A549 (cell line): ENCODE results near the gene ANTXR2. TPM values are rescaled to one million over a fixed set of nuclear protein-coding genes. Genes with fewer than 3 reads are reported as not detected.

Source experiments
- ATAC-seq, 2 experiments: fragments of 200-7000 bp in 1 of 2; fragments of >200 bp in 1 of 2; cut with Nextera tagmentation in 1 of 2; cut with Tn5 transposase in 1 of 2; 3 replicates each; pipeline versions ENCODE4 v1.8.0 to v1.9.1; 2018 to 2020; ENCODE audit warnings: mild to moderate bottlenecking in 1 of 2, moderate library complexity in 1 of 2
- CTCF ChIA-PET: fragments of 300-600 bp; sonication (Branson Sonifier 250); formaldehyde crosslinking; extraction: SDS; loops from one replicate; lab custom pipeline; 2021; ENCODE audit warnings: antibody characterized with exemption, inconsistent platforms; lab: Yijun Ruan, JAX
- POLR2A ChIA-PET: fragments of 350-600 bp; formaldehyde crosslinking; extraction: SDS; loops from one replicate; lab custom pipeline; 2021; ENCODE audit warnings: antibody characterized with exemption, inconsistent platforms; lab: Yijun Ruan, JAX
- DNase-seq, 2 experiments: peaks; one replicate each; pipeline versions ENCODE4 v3.0.0 to v3.0.0-alpha.2; 2011 to 2016; ENCODE audit warnings: low read depth in 1 of 2, low spot score in 1 of 2
- FAIRE-seq: peaks from 2 replicates; lab custom pipeline; 2011; peaks lifted over from hg19 to GRCh38; lab: Jason Lieb, UNC
- H3K27ac ChIP-seq, 2 experiments: fragments of >200 bp; sonication (Bioruptor Twin); formaldehyde crosslinking; 3 replicates each; pipeline ENCODE4 v1.5.1; 2016 to 2017
- H3K4me1 ChIP-seq: fragments of >200 bp; sonication (Bioruptor Twin); formaldehyde crosslinking; 3 replicates; pipeline ENCODE4 v1.6.1; 2016
- H3K4me2 ChIP-seq: fragments of >200 bp; sonication (Bioruptor Twin); formaldehyde crosslinking; 3 replicates; pipeline ENCODE4 v1.6.1; 2016
- H3K4me3 ChIP-seq: fragments of >200 bp; sonication (Bioruptor Twin); formaldehyde crosslinking; 3 replicates; pipeline ENCODE4 v1.5.1; 2016
- H3K9me3 ChIP-seq: fragments of >200 bp; sonication (Bioruptor Twin); formaldehyde crosslinking; 3 replicates; pipeline ENCODE4 v1.6.1; 2016
- BHLHE40 ChIP-seq: IDR thresholded peaks from 2 replicates; pipeline ENCODE4 v1.6.1; 2012; ENCODE audit warnings: low read depth, low read length, inconsistent platforms
- CBX2 ChIP-seq: fragments of 200-600 bp; sonication (generic); IDR thresholded peaks from 2 replicates; pipeline ENCODE4 v1.6.1; 2016; ENCODE audit warnings: low read depth, mild to moderate bottlenecking, borderline replicate concordance
- CEBPB ChIP-seq, 2 experiments: fragments of >200 bp in 1 of 2; sonication (Bioruptor Twin) in 1 of 2; formaldehyde crosslinking in 1 of 2; IDR thresholded peaks; 2 replicates each; pipeline ENCODE4 v1.6.1; 2012 to 2016
- EHF ChIP-seq: fragments of 250-450 bp; sonication (Bioruptor Pico); IDR thresholded peaks from 2 replicates; pipeline ENCODE4 v1.5.0; 2020; ENCODE audit warnings: mild to moderate bottlenecking
- ELK1 ChIP-seq: fragments of 150-350 bp; IDR thresholded peaks from 2 replicates; pipeline ENCODE4 v1.6.1; 2014; ENCODE audit warnings: low read depth, mild to moderate bottlenecking, low read length
- FOXS1 ChIP-seq: fragments of 250-450 bp; sonication (Bioruptor Pico); IDR thresholded peaks from 2 replicates; pipeline ENCODE4 v1.5.0; 2020; ENCODE audit warnings: mild to moderate bottlenecking, moderate library complexity
- HOXA7 ChIP-seq: fragments of 250-450 bp; sonication (Bioruptor Pico); IDR thresholded peaks from 2 replicates; pipeline ENCODE4 v1.5.0; 2020; ENCODE audit warnings: mild to moderate bottlenecking, moderate library complexity
- HOXB13 ChIP-seq: fragments of 250-450 bp; sonication (Bioruptor Pico); IDR thresholded peaks from 2 replicates; pipeline ENCODE4 v1.5.0; 2020; ENCODE audit warnings: low read depth, mild to moderate bottlenecking, moderate library complexity
- KDM5A ChIP-seq: fragments of 200-600 bp; sonication (generic); IDR thresholded peaks from 2 replicates; pipeline ENCODE4 v1.6.1; 2016; ENCODE audit warnings: antibody characterized with exemption, mild to moderate bottlenecking
- MAFK ChIP-seq: fragments of 450-650 bp; IDR thresholded peaks from 2 replicates; pipeline ENCODE4 v1.6.1; 2014; ENCODE audit not compliant: partially characterized antibody
- POLR2A ChIP-seq: IDR thresholded peaks from 2 replicates; pipeline ENCODE4 v1.6.1; 2012; ENCODE audit warnings: mild to moderate bottlenecking, low read length
- POLR2AphosphoS2 ChIP-seq: conservative IDR thresholded peaks from 2 replicates; pipeline ENCODE4 v1.6.1; 2012; ENCODE audit warnings: low read length, improper control_type of control experiment, inconsistent platforms
- RCOR1 ChIP-seq: fragments of 150-350 bp; IDR thresholded peaks from 2 replicates; pipeline ENCODE4 v1.6.1; 2014; ENCODE audit warnings: antibody characterized with exemption, low read length, low read depth
- SMC3 ChIP-seq: fragments of >200 bp; sonication (Bioruptor Twin); formaldehyde crosslinking; IDR thresholded peaks from 3 replicates; pipeline ENCODE4 v1.6.1; 2018; ENCODE audit warnings: inconsistent platforms
- SREBF2 ChIP-seq: fragments of 450-650 bp; IDR thresholded peaks from 2 replicates; pipeline ENCODE4 v1.6.1; 2014; ENCODE audit warnings: mild to moderate bottlenecking, moderate library complexity
- TFCP2L1 ChIP-seq: fragments of 250-450 bp; sonication (Bioruptor Pico); IDR thresholded peaks from 2 replicates; pipeline ENCODE4 v1.5.0; 2021; ENCODE audit warnings: mild to moderate bottlenecking
- ZC3H11A ChIP-seq: fragments of 450-650 bp; IDR thresholded peaks from 2 replicates; pipeline ENCODE4 v1.6.1; 2014; ENCODE audit warnings: antibody characterized with exemption, mild to moderate bottlenecking
- ZFP36 ChIP-seq: fragments of 450-650 bp; IDR thresholded peaks from 2 replicates; pipeline ENCODE4 v1.6.1; 2014; ENCODE audit warnings: borderline replicate concordance; ENCODE audit not compliant: partially characterized antibody
- ZNF302 ChIP-seq: fragments of 250-450 bp; sonication (Bioruptor Pico); IDR thresholded peaks from 2 replicates; pipeline ENCODE4 v1.9.0; 2021; ENCODE audit warnings: inconsistent platforms, mild to moderate bottlenecking, moderate library complexity
- WGBS: methylation state at CpG from one replicate; pipeline ENCODE4 v1.1.6; 2017; ENCODE audit errors: missing lambda C conversion rate; 5-methylcytosine and 5-hydroxymethylcytosine counted together
- polyA plus RNA-seq, 4 experiments: library from polyadenylated mRNA; depleted of rRNA in 3 of 4; stranded (reverse); fragments of >200 nt; fragmentation: RNase III in 1 of 4; extraction: RNeasy Plus Mini Kit Qiagen cat#74134 plus additional on column Dnase treatment in 1 of 4; gene quantifications; 2 replicates in 3 of 4; 3 replicates in 1 of 4; pipeline ENCODE4 v1.2.3, GENCODE V29; 2011 to 2017
- TF ChIP-seq, protein P1 (sequence below): IDR thresholded peaks from 2 replicates; pipeline ENCODE4 v1.6.1; 2012
- TF ChIP-seq, protein P2 (sequence below): fragments of 200-600 bp; sonication (generic); IDR thresholded peaks from 2 replicates; pipeline ENCODE4 v1.6.1; 2016; ENCODE audit warnings: antibody characterized with exemption, mild to moderate bottlenecking, moderate library complexity
- TF ChIP-seq, protein P3 (sequence below): fragments of >200 bp; sonication (Bioruptor Twin); formaldehyde crosslinking; IDR thresholded peaks from 3 replicates; pipeline ENCODE4 v1.6.1; 2016

The ANTXR2 gene
- polyA plus RNA-seq, 2 of the 4 experiments (the other 2 are of a cell fraction): 2.3 to 3.0 TPM

DNA sequence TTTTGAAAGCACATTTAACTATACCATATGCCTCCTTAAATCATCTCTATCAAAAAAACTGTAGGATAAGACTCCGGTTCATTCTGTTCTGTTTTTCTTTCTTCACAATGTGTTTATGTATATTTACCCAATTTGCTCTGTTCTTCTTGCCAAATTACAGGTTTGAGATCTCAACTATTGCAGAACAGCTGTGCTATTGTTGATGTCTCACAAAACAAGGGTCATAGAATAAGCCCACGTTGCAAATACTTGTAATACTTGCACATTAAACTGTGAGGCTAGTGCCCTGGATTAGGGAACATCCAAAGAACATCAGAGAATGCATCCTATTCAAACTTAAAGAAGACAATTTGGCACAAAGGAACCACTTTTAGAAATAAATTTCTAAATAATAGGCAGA is 45.4 kb downstream of the ANTXR2 start (continued):
- no peak for TF ChIP-seq HOXA7 (CRISPR knock-in tag)

GRCh38 chr4:80026100-80026499 is 46.9 kb downstream of the ANTXR2 start:
- WGBS: 64% methylated on average over 4 of the region's 4 CpGs
- no peak for FAIRE-seq
- TF ChIP-seq HOXB13 (no peak), ZFP36 (no peak), FOXS1 (CRISPR knock-in tag) (no peak), HOXA7 (CRISPR knock-in tag) (no peak)

DNA sequence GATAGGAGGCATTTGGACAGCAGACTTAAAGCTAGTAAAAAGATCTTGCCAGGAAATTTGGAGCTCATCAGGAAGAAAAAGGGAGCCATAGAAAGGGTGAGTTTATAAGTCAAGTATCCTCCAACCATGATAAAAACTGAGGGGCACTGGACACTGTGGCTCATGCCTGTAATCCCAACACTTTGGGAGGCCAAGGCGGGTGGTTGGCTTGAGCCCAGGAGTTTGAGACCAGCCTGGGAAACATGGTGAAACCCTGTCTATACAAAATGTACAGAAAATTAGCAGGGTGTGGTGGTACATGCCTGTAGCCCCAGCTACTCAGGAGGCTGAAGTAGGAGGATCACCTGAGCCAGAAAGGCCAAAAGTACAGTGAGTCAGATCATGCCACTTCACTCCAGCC is 48.7 kb downstream of the ANTXR2 start:
- ATAC-seq: no peak
- POLR2A ChIA-PET: no interaction called here
- 89% methylated on average over 1 of the region's 1 CpG for WGBS
- TF ChIP-seq POLR2A (no peak), CBX2 (no peak)
- TF ChIP-seq, all 56 proteins: peak for 0
- Histone ChIP-seq H3K4me1 (no peaks in the 10 kb centered on the region), H3K9me3 (no peaks in the 10 kb centered on the region), H3K4me3 (no peak overlapping the region), H3K27ac (no peak overlapping the region), H3K4me2 (no peak overlapping the region)
- FAIRE-seq (no peak), DNase-seq (no peak)
- CTCF ChIA-PET: no interaction called here

More at GRCh38 chr4:80026100-80026499, 46.9 kb downstream of the ANTXR2 start:
- Histone ChIP-seq H3K4me2 (no peak overlapping the region), H3K27ac (no peak overlapping the region), H3K4me1 (no peaks in the 10 kb centered on the region), H3K9me3 (no peaks in the 10 kb centered on the region), H3K4me3 (no peak overlapping the region)
- ATAC-seq: no peak
- ChIA-PET CTCF (no interaction called here), POLR2A (no interaction called here)
- DNase-seq: peak in 1 of 2 experiments; percentile 4

DNA sequence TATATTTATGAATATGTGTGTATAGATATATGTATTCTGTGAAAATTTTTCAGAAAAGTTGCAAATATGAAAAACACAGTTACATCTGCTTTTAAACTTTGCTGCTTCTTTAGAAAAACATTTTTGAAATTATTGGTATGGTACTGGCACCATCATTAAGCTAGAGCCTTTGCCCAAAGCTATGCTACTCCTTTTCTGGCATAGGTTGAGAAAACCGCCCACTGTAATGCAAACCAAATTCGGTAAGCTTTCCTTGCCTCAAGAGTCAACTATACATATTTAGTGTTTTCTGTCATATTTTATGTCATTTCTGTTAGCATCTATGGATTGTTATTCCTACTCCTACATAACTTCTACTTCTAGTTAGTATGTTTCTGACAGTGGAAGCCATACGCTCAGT is 50.7 kb downstream of the ANTXR2 start:
- DNase-seq (no peak), ATAC-seq (no peak), FAIRE-seq (no peak)
- Histone ChIP-seq H3K4me3 (no peak overlapping the region), H3K4me2 (no peak overlapping the region), H3K4me1 (no peaks in the 10 kb centered on the region), H3K9me3 (no peaks in the 10 kb centered on the region), H3K27ac (no peak overlapping the region)
- ChIA-PET POLR2A (no interaction called here), CTCF (no interaction called here)
- WGBS: 76% methylated on average over 3 of the region's 3 CpGs
- TF ChIP-seq, protein P1, sequence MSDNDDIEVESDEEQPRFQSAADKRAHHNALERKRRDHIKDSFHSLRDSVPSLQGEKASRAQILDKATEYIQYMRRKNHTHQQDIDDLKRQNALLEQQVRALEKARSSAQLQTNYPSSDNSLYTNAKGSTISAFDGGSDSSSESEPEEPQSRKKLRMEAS: no peak
- no peak for TF ChIP-seq POLR2AphosphoS2
- TF ChIP-seq, protein P2, sequence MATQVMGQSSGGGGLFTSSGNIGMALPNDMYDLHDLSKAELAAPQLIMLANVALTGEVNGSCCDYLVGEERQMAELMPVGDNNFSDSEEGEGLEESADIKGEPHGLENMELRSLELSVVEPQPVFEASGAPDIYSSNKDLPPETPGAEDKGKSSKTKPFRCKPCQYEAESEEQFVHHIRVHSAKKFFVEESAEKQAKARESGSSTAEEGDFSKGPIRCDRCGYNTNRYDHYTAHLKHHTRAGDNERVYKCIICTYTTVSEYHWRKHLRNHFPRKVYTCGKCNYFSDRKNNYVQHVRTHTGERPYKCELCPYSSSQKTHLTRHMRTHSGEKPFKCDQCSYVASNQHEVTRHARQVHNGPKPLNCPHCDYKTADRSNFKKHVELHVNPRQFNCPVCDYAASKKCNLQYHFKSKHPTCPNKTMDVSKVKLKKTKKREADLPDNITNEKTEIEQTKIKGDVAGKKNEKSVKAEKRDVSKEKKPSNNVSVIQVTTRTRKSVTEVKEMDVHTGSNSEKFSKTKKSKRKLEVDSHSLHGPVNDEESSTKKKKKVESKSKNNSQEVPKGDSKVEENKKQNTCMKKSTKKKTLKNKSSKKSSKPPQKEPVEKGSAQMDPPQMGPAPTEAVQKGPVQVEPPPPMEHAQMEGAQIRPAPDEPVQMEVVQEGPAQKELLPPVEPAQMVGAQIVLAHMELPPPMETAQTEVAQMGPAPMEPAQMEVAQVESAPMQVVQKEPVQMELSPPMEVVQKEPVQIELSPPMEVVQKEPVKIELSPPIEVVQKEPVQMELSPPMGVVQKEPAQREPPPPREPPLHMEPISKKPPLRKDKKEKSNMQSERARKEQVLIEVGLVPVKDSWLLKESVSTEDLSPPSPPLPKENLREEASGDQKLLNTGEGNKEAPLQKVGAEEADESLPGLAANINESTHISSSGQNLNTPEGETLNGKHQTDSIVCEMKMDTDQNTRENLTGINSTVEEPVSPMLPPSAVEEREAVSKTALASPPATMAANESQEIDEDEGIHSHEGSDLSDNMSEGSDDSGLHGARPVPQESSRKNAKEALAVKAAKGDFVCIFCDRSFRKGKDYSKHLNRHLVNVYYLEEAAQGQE: no peak

GRCh38 chr4:80017125-80017854 is 55.7 kb downstream of the ANTXR2 start:
- no peak for ATAC-seq
- Histone ChIP-seq H3K4me3 (no peak overlapping the region), H3K4me1 (no peaks in the 10 kb centered on the region), H3K9me3 (no peaks in the 10 kb centered on the region), H3K27ac (no peak overlapping the region), H3K4me2 (no peak overlapping the region)
- no peak for FAIRE-seq
- no peak for DNase-seq
- ChIA-PET POLR2A (no interaction called here), CTCF (no interaction called here)
- WGBS: 85% methylated on average over 2 of the region's 2 CpGs
- TF ChIP-seq MAFK (no peak), HOXB13 (no peak), EHF (CRISPR knock-in tag) (no peak), RCOR1 (no peak), ZNF302 (CRISPR knock-in tag) (no peak), KDM5A (no peak), TFCP2L1 (no peak), ZC3H11A (no peak), SMC3 (no peak), ELK1 (no peak), SREBF2 (no peak), CEBPB (IDR thresholded peaks at IDR 0.05) (no peak), BHLHE40 (no peak), HOXA7 (CRISPR knock-in tag) (no peak)
- TF ChIP-seq, protein P1: no peak
- TF ChIP-seq, protein P3, sequence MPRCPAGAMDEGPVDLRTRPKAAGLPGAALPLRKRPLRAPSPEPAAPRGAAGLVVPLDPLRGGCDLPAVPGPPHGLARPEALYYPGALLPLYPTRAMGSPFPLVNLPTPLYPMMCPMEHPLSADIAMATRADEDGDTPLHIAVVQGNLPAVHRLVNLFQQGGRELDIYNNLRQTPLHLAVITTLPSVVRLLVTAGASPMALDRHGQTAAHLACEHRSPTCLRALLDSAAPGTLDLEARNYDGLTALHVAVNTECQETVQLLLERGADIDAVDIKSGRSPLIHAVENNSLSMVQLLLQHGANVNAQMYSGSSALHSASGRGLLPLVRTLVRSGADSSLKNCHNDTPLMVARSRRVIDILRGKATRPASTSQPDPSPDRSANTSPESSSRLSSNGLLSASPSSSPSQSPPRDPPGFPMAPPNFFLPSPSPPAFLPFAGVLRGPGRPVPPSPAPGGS: no peak
